Activated CD8-positive, alpha-beta T cell treated with anti-CD3 and anti-CD28 coated beads, Interleukin-2, amount 10 ng/mL, durations not matched to agents 7 days and 5 days (primary cell): ENCODE measurements around the gene MAGI2. TPM values are rescaled to one million over a fixed set of nuclear protein-coding genes. Genes with fewer than 3 reads are reported as not detected.
"Not testable (repeated sequence)": the region's sequence is repeated elsewhere in the genome, so short reads cannot be mapped to it uniquely, and the experiment has no call there.

Experiments
- ATAC-seq: fragments of 150-1000 bp; cut with Tn5 transposase; one replicate; pipeline ENCODE4 v1.10.0; 2021; ENCODE audit warnings: moderate library complexity
- CTCF ChIA-PET: fragments of 350-600 bp; sonication (Branson Sonifier 250); formaldehyde crosslinking; loops from one replicate; lab custom pipeline; 2021; ENCODE audit warnings: antibody characterized with exemption; lab: Charles Lee
- POLR2A ChIA-PET: fragments of 350-600 bp; sonication (Branson Sonifier 250); formaldehyde crosslinking; loops from one replicate; lab custom pipeline; 2021; ENCODE audit warnings: antibody characterized with exemption; lab: Charles Lee
- DNase-seq: peaks from one replicate; pipeline ENCODE4 v3.0.0-alpha.2; 2020
- H3K27ac Mint-ChIP-seq: one replicate; pipeline ENCODE4 v1.8.0; 2021; ENCODE audit warnings: mild to moderate bottlenecking, mixed read lengths
- H3K27me3 Mint-ChIP-seq: one replicate; pipeline ENCODE4 v1.8.0; 2021; ENCODE audit warnings: low read depth, mixed read lengths
- H3K36me3 Mint-ChIP-seq: one replicate; pipeline ENCODE4 v1.8.0; 2021; ENCODE audit warnings: low read depth, mixed read lengths
- H3K4me1 Mint-ChIP-seq: one replicate; pipeline ENCODE4 v1.8.0; 2021; ENCODE audit warnings: low read depth, mixed read lengths
- H3K4me3 Mint-ChIP-seq: one replicate; pipeline ENCODE4 v1.8.0; 2021; ENCODE audit warnings: mild to moderate bottlenecking, mixed read lengths
- H3K9me3 Mint-ChIP-seq: one replicate; pipeline ENCODE4 v1.8.0; 2022; ENCODE audit warnings: mixed read lengths; ENCODE audit not compliant: insufficient read depth
- total RNA-seq, 2 experiments: library from RNA; stranded (reverse); gene quantifications; one replicate each; pipeline ENCODE4 v1.2.3, GENCODE V29; 2021

The MAGI2 gene
- total RNA-seq, 2 experiments from 2014 or later = 0.05 TPM; not detected in 1

DNA sequence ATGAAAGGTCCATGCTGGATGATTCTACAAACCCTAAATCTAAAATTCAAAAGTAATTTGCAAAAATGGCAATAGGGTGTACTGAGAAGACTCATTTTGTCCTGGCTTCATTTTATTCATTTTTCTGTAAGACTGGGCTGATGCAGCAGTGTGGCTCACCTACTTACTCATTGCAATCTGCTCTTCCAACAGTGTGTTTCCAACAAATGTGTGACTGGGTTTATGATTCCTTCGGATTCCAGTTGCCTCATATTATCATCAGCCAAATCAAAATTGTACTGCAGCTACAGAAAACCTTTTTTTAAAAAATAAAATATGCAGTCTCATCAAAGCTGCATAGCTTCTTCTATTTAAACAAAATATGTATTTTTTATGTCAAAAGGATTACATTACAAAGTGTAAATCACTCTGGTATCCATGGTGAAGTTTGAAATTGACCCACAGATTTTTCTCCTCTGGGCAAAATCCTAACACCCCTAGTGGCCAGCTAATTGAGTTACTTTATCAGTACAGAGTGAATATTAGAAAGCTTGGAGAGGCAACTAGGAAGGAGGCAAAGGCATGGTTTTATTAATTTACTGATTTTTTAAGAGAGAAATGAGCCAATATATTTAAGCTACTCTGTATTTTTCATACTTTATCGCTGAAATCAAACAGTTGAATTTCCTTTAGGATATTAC, 390.3 kb downstream of the MAGI2 start:
- no peak for ATAC-seq
- CTCF ChIA-PET = no interaction called here
- Mint-ChIP-seq H3K36me3 (no peaks in the 10 kb centered on the region), H3K4me3 (no peak overlapping the region), H3K9me3 (peaks cover 4% of the 10 kb centered on the region), H3K4me1 (no peaks in the 10 kb centered on the region), H3K27me3 (no peaks in the 10 kb centered on the region), H3K27ac (no peak overlapping the region)
- POLR2A ChIA-PET = no interaction called here
- no peak for DNase-seq

DNA sequence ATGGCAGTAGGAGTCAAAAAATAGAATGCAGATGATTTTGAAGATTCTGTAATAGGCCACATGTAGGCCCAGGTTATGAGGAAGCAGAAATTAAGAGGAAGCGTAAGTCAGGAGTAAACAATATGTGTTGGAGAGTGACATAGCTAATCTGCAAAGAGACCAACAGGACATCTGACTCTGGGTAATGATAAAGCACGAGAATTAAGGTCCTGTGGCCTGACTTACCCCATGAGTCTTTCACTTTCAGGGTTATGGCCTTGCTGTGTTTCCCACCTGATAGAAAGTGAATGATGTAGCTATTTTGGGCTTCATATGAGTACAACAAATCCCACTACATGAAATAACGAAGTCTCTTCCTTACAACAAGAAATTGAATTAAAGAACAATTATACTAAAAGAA, 393.0 kb downstream of the MAGI2 start:
- no peaks in the 10 kb centered on the region for H3K36me3 Mint-ChIP-seq
- no peaks in the 10 kb centered on the region for H3K4me1 Mint-ChIP-seq
- DNase-seq = no peak
- peaks cover 4% of the 10 kb centered on the region for H3K9me3 Mint-ChIP-seq
- H3K27ac Mint-ChIP-seq = no peak overlapping the region
- ChIA-PET POLR2A (no interaction called here), CTCF (interaction anchor here (0.6 kb wide), 1 partner anchor 939 kb away, joined by 3 read pairs; no protein-coding TSS in a partner anchor)
- no peaks in the 10 kb centered on the region for H3K27me3 Mint-ChIP-seq
- ATAC-seq = no peak
- no peak overlapping the region for H3K4me3 Mint-ChIP-seq

DNA sequence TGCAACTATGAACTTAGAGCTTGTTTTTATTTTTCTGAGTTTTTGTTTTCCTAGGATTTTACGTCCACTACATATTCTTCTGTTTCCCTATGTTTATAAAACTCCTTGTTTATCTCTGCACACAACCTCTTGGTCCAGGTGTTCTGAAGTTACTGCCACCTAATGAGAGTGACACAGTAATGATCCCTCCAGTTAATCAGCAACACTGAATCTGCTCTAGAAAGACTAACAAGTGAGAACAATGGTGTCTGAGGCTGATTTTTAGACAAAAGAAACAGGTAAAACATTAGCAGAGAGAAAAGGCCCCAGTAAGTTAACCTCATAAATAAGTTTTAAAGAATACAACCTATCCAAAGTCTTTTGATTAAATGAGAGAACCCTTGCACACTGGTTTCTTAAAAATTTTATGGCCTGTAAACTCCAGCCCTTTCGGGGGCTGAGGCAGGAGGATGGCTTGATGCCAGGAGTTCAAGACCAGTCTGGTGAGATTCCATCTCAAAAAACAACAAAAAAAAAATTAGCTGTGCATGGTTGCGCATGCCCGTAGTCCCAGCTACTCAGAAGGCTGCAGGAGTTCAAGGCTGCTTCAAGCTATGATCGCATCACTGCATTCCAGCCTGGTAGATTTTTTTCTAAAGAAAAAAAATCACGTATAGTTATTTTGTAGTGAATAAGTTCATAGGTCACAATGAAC, 397.6 kb downstream of the MAGI2 start:
- Mint-ChIP-seq H3K27ac (no peak overlapping the region), H3K36me3 (no peaks in the 10 kb centered on the region), H3K4me3 (no peak overlapping the region), H3K27me3 (no peaks in the 10 kb centered on the region), H3K4me1 (no peaks in the 10 kb centered on the region), H3K9me3 (no peaks in the 10 kb centered on the region)
- ChIA-PET POLR2A (no interaction called here), CTCF (no interaction called here)
- DNase-seq = no peak
- ATAC-seq = no peak

GRCh38 chr7:79051915-79052314, 401.6 kb downstream of the MAGI2 start:
- Mint-ChIP-seq H3K27me3 (no peaks in the 10 kb centered on the region), H3K27ac (no peak overlapping the region), H3K36me3 (no peaks in the 10 kb centered on the region), H3K9me3 (no peaks in the 10 kb centered on the region), H3K4me1 (no peaks in the 10 kb centered on the region), H3K4me3 (no peak overlapping the region)
- ATAC-seq = no peak
- CTCF ChIA-PET = no interaction called here
- POLR2A ChIA-PET = no interaction called here
- no peak for DNase-seq

- H3K4me1 Mint-ChIP-seq = no peaks in the 10 kb centered on the region
- no peaks in the 10 kb centered on the region for H3K27me3 Mint-ChIP-seq
- no peak for ATAC-seq
- no peak overlapping the region for H3K4me3 Mint-ChIP-seq
- no peaks in the 10 kb centered on the region for H3K36me3 Mint-ChIP-seq
- H3K27ac Mint-ChIP-seq = no peak overlapping the region
- no peaks in the 10 kb centered on the region for H3K9me3 Mint-ChIP-seq
- CTCF ChIA-PET = no interaction called here
- POLR2A ChIA-PET = no interaction called here
- DNase-seq = no peak
These were observed 402.9 kb downstream of the MAGI2 start for GRCh38 chr7:79050603-79051002.

DNA sequence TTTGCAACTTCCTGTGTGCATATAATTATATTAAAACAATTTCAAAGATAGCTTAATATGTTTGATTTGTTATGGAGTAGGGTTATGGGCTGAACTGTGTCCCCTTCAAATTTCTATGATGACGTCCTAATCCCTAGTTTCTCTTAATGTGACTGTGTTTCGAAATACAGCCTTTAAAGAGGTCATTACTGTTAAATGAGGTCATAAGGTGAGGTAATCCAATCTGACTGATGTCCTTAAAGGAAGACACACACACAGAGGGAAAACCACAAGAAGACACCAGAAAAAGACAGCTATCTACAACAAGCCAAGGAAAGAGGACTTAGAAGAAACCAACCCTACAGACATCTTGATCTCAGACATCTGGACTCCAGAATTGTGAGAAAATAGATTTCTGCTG, 407.4 kb downstream of the MAGI2 start:
- Mint-ChIP-seq H3K36me3 (no peaks in the 10 kb centered on the region), H3K4me1 (no peaks in the 10 kb centered on the region), H3K27ac (no peak overlapping the region), H3K27me3 (no peaks in the 10 kb centered on the region), H3K9me3 (no peaks in the 10 kb centered on the region), H3K4me3 (no peak overlapping the region)
- no peak for DNase-seq
- ATAC-seq = no peak
- CTCF ChIA-PET = no interaction called here
- POLR2A ChIA-PET = no interaction called here

- Mint-ChIP-seq H3K27me3 (no peaks in the 10 kb centered on the region), H3K4me1 (no peaks in the 10 kb centered on the region), H3K27ac (no peak overlapping the region), H3K4me3 (no peak overlapping the region), H3K9me3 (peaks cover 3% of the 10 kb centered on the region), H3K36me3 (no peaks in the 10 kb centered on the region)
- DNase-seq = no peak
- CTCF ChIA-PET = no interaction called here
- no peak for ATAC-seq
- POLR2A ChIA-PET = no interaction called here
These were observed 416.5 kb downstream of the MAGI2 start for GRCh38 chr7:79037001-79037400.

GRCh38 chr7:79036356-79036755, 417.1 kb downstream of the MAGI2 start:
- Mint-ChIP-seq H3K4me1 (no peaks in the 10 kb centered on the region), H3K9me3 (peaks cover 3% of the 10 kb centered on the region), H3K27me3 (no peaks in the 10 kb centered on the region), H3K27ac (no peak overlapping the region), H3K36me3 (no peaks in the 10 kb centered on the region), H3K4me3 (no peak overlapping the region)
- ChIA-PET POLR2A (no interaction called here), CTCF (no interaction called here)
- ATAC-seq (no peak), DNase-seq (no peak)

- no peak for ATAC-seq
- no peak for DNase-seq
- POLR2A ChIA-PET = no interaction called here
- Mint-ChIP-seq H3K4me1 (no peaks in the 10 kb centered on the region), H3K27me3 (no peaks in the 10 kb centered on the region), H3K27ac (no peak overlapping the region), H3K9me3 (peaks cover 3% of the 10 kb centered on the region), H3K4me3 (no peak overlapping the region), H3K36me3 (no peaks in the 10 kb centered on the region)
- CTCF ChIA-PET = no interaction called here
These were observed 417.6 kb downstream of the MAGI2 start for GRCh38 chr7:79035858-79036257.

GRCh38 chr7:79034730-79035129, 418.7 kb downstream of the MAGI2 start:
- no peaks in the 10 kb centered on the region for H3K27me3 Mint-ChIP-seq
- H3K9me3 Mint-ChIP-seq = peaks cover 3% of the 10 kb centered on the region
- CTCF ChIA-PET = no interaction called here
- H3K4me3 Mint-ChIP-seq = no peak overlapping the region
- H3K27ac Mint-ChIP-seq = no peak overlapping the region
- H3K4me1 Mint-ChIP-seq = no peaks in the 10 kb centered on the region
- ATAC-seq = no peak
- POLR2A ChIA-PET = no interaction called here
- DNase-seq = no peak
- no peaks in the 10 kb centered on the region for H3K36me3 Mint-ChIP-seq

GRCh38 chr7:79019711-79020110, 433.8 kb downstream of the MAGI2 start:
- CTCF ChIA-PET, H3K27ac Mint-ChIP-seq, H3K4me1 Mint-ChIP-seq, ATAC-seq, H3K4me3 Mint-ChIP-seq, H3K27me3 Mint-ChIP-seq, POLR2A ChIA-PET, DNase-seq, H3K36me3 Mint-ChIP-seq: not testable (repeated sequence)
- peaks cover 14% of the 10 kb centered on the region for H3K9me3 Mint-ChIP-seq

GRCh38 chr7:79011921-79012320, 441.5 kb downstream of the MAGI2 start:
- no peaks in the 10 kb centered on the region for H3K36me3 Mint-ChIP-seq
- H3K9me3 Mint-ChIP-seq = peaks cover 4% of the 10 kb centered on the region
- ChIA-PET POLR2A (no interaction called here), CTCF (no interaction called here)
- DNase-seq (no peak), ATAC-seq (no peak)
- H3K27ac Mint-ChIP-seq = no peak overlapping the region
- no peaks in the 10 kb centered on the region for H3K4me1 Mint-ChIP-seq
- H3K4me3 Mint-ChIP-seq = no peak overlapping the region
- no peaks in the 10 kb centered on the region for H3K27me3 Mint-ChIP-seq
